Skeletal muscle satellite cell (primary cell): ENCODE results near the gene KANSL3.
A peak's percentile ranks its signal among the peaks of the same experiment; 100 is the strongest.
"Not testable (repeated sequence)": the region's sequence is repeated elsewhere in the genome, so short reads cannot be mapped to it uniquely, and the experiment has no call there.

ENCODE experiments used
- H3K27me3 ChIP-seq: 2 replicates; pipeline ENCODE4 v1.7.0; 2013; ENCODE audit warnings: low read length; ENCODE audit not compliant: control insufficient read depth, insufficient read depth
- H3K36me3 ChIP-seq: 2 replicates; pipeline ENCODE4 v1.7.0; 2013; ENCODE audit warnings: mild to moderate bottlenecking, control low read depth, low read length; ENCODE audit not compliant: insufficient read depth
- H3K4me1 ChIP-seq: 2 replicates; pipeline ENCODE4 v1.7.0; 2013; ENCODE audit warnings: low read length; ENCODE audit not compliant: control insufficient read depth, insufficient read depth
- H3K4me2 ChIP-seq: 2 replicates; pipeline ENCODE4 v1.7.0; 2013; ENCODE audit warnings: mild to moderate bottlenecking, low read length
- H3K4me3 ChIP-seq: 2 replicates; pipeline ENCODE4 v1.7.0; 2013; ENCODE audit warnings: low read length
- H3K9ac ChIP-seq: 2 replicates; pipeline ENCODE4 v1.7.0; 2013; ENCODE audit warnings: mild to moderate bottlenecking, low read depth, low read length, moderate library complexity
- H3K9me3 ChIP-seq: replicated peaks from 2 replicates; pipeline ENCODE4 v1.7.0; 2013; ENCODE audit warnings: mild to moderate bottlenecking, control low read depth, low read length

The KANSL3 gene

GRCh38 chr2:96668771-96669170 lies 30.7 kb upstream of the KANSL3 start:
- peaks cover 24% of the 10 kb centered on the region for H3K27me3 ChIP-seq
- H3K4me3 ChIP-seq, result no peak overlapping the region
- H3K9ac ChIP-seq, result no peak overlapping the region
- no peaks in the 10 kb centered on the region for H3K36me3 ChIP-seq
- no peaks in the 10 kb centered on the region for H3K9me3 ChIP-seq
- H3K4me2 ChIP-seq, result no peak overlapping the region
- peaks cover 16% of the 10 kb centered on the region for H3K4me1 ChIP-seq

GRCh38 chr2:96665717-96666116 lies 27.6 kb upstream of the KANSL3 start:
- H3K4me2 ChIP-seq, H3K27me3 ChIP-seq, H3K36me3 ChIP-seq, H3K9me3 ChIP-seq, H3K4me3 ChIP-seq: not testable (repeated sequence)
- Histone ChIP-seq H3K9ac (peak overlapping the region; percentile 5), H3K4me1 (peaks cover 16% of the 10 kb centered on the region)

GRCh38 chr2:96665083-96665569 lies 27.0 kb upstream of the KANSL3 start:
- Histone ChIP-seq H3K27me3 (peaks cover 4% of the 10 kb centered on the region), H3K9me3 (no peaks in the 10 kb centered on the region), H3K4me3 (no peak overlapping the region), H3K4me1 (peaks cover 16% of the 10 kb centered on the region), H3K9ac (peak overlapping the region; percentile 43), H3K36me3 (no peaks in the 10 kb centered on the region), H3K4me2 (peak overlapping the region; percentile 35)

- Histone ChIP-seq H3K4me2 (peak overlapping the region; percentile 27), H3K4me1 (peaks cover 16% of the 10 kb centered on the region), H3K4me3 (no peak overlapping the region), H3K9ac (peak overlapping the region; percentile 43), H3K9me3 (no peaks in the 10 kb centered on the region), H3K36me3 (no peaks in the 10 kb centered on the region), H3K27me3 (peaks cover 2% of the 10 kb centered on the region)
Measured at GRCh38 chr2:96664366-96664925, 26.3 kb upstream of the KANSL3 start.

- Histone ChIP-seq H3K36me3 (no peaks in the 10 kb centered on the region), H3K4me3 (no peak overlapping the region), H3K9ac (no peak overlapping the region), H3K4me2 (no peak overlapping the region), H3K9me3 (no peaks in the 10 kb centered on the region), H3K4me1 (peaks cover 16% of the 10 kb centered on the region), H3K27me3 (no peaks in the 10 kb centered on the region)
Measured at GRCh38 chr2:96663829-96664228, 25.7 kb upstream of the KANSL3 start.

GRCh38 chr2:96663177-96663576 lies 25.1 kb upstream of the KANSL3 start:
- Histone ChIP-seq H3K9me3 (no peaks in the 10 kb centered on the region), H3K4me2 (no peak overlapping the region), H3K27me3 (no peaks in the 10 kb centered on the region), H3K4me3 (no peak overlapping the region), H3K4me1 (peaks cover 16% of the 10 kb centered on the region), H3K36me3 (no peaks in the 10 kb centered on the region), H3K9ac (no peak overlapping the region)

- no peaks in the 10 kb centered on the region for H3K36me3 ChIP-seq
- H3K4me2 ChIP-seq, result no peak overlapping the region
- H3K4me1 ChIP-seq, result peaks cover 16% of the 10 kb centered on the region
- H3K9me3 ChIP-seq, result no peaks in the 10 kb centered on the region
- H3K27me3 ChIP-seq, result peaks cover 4% of the 10 kb centered on the region
- H3K4me3 ChIP-seq, result no peak overlapping the region
- H3K9ac ChIP-seq, result no peak overlapping the region
Measured at GRCh38 chr2:96662360-96662759, 24.2 kb upstream of the KANSL3 start.

GRCh38 chr2:96661324-96661723 lies 23.2 kb upstream of the KANSL3 start:
- Histone ChIP-seq H3K9me3 (no peaks in the 10 kb centered on the region), H3K27me3 (peaks cover 6% of the 10 kb centered on the region), H3K4me3 (no peak overlapping the region), H3K9ac (no peak overlapping the region), H3K4me1 (peaks cover 16% of the 10 kb centered on the region), H3K4me2 (no peak overlapping the region), H3K36me3 (no peaks in the 10 kb centered on the region)

GRCh38 chr2:96656540-96656939 lies 18.4 kb upstream of the KANSL3 start:
- no peak overlapping the region for H3K4me3 ChIP-seq
- no peaks in the 10 kb centered on the region for H3K9me3 ChIP-seq
- no peaks in the 10 kb centered on the region for H3K4me1 ChIP-seq
- H3K9ac ChIP-seq, result no peak overlapping the region
- H3K36me3 ChIP-seq, result no peaks in the 10 kb centered on the region
- peaks cover 29% of the 10 kb centered on the region for H3K27me3 ChIP-seq
- no peak overlapping the region for H3K4me2 ChIP-seq

GRCh38 chr2:96655526-96655925 lies 17.4 kb upstream of the KANSL3 start:
- Histone ChIP-seq H3K4me2 (no peak overlapping the region), H3K9me3 (no peaks in the 10 kb centered on the region), H3K4me1 (no peaks in the 10 kb centered on the region), H3K27me3 (peaks cover 34% of the 10 kb centered on the region), H3K9ac (no peak overlapping the region), H3K4me3 (no peak overlapping the region), H3K36me3 (no peaks in the 10 kb centered on the region)

- not testable (repeated sequence) for H3K4me2 ChIP-seq, H3K9ac ChIP-seq, H3K9me3 ChIP-seq, H3K4me3 ChIP-seq, H3K4me1 ChIP-seq, H3K36me3 ChIP-seq
- H3K27me3 ChIP-seq, result peaks cover 38% of the 10 kb centered on the region
Measured at GRCh38 chr2:96654791-96655190, 16.7 kb upstream of the KANSL3 start.

- no peak overlapping the region for H3K4me2 ChIP-seq
- no peak overlapping the region for H3K4me3 ChIP-seq
- H3K27me3 ChIP-seq, result peaks cover 32% of the 10 kb centered on the region
- no peaks in the 10 kb centered on the region for H3K4me1 ChIP-seq
- no peaks in the 10 kb centered on the region for H3K9me3 ChIP-seq
- H3K9ac ChIP-seq, result no peak overlapping the region
- no peaks in the 10 kb centered on the region for H3K36me3 ChIP-seq
Measured at GRCh38 chr2:96651793-96652192, 13.7 kb upstream of the KANSL3 start.
